Colonic mucosa (tissue), 4 donors: ENCODE results near the gene GRIN1. TPM values are rescaled to one million over a fixed set of nuclear protein-coding genes. Genes with fewer than 3 reads are reported as not detected.

Experiments used
- DNase-seq: peaks from one replicate; pipeline ENCODE4 v3.0.0-alpha.2; 2020
- H3K27ac ChIP-seq: fragments of 200-600 bp; one replicate; pipeline ENCODE4 v1.8.0; 2021
- H3K27me3 ChIP-seq: fragments of 200-600 bp; one replicate; pipeline ENCODE4 v1.8.0; 2021
- H3K36me3 ChIP-seq: fragments of 200-600 bp; one replicate; pipeline ENCODE4 v1.8.0; 2021
- H3K4me1 ChIP-seq: fragments of 200-600 bp; one replicate; pipeline ENCODE4 v1.8.0; 2021; ENCODE audit warnings: mild to moderate bottlenecking
- H3K4me3 ChIP-seq: fragments of 200-600 bp; one replicate; pipeline ENCODE4 v1.8.0; 2021
- H3K9ac ChIP-seq, 2 donors: one replicate each; pipeline ENCODE4 v1.7.0; 2013; ENCODE audit warnings: control low read depth in 2 of 2, low read depth in 2 of 2, low read length in 2 of 2
- H3K9me3 ChIP-seq: fragments of 200-600 bp; one replicate; pipeline ENCODE4 v1.8.0; 2021
- CTCF ChIP-seq: fragments of 200-600 bp; IDR thresholded peaks from one replicate; pipeline ENCODE4 v1.8.0; 2022; ENCODE audit warnings: antibody characterized with exemption, mild to moderate bottlenecking
- intact Hi-C: fragments of 100-400 bp; cut with DNase I; formaldehyde crosslinking; loops from one replicate; pipeline ENCODE4 v1.14.1; 2022
- microRNA-seq: library from miRNA; unstranded; fragments of <30 nt; microRNA quantifications from one replicate; pipeline ENCODE4, GENCODE V29; 2019
- total RNA-seq, 2 donors: library from RNA; stranded (reverse); fragmentation: NEBNext Ultra II Directional in 1 of 2; extraction: Animal tissue kit (Norgen Biotek cat#: 25700) in 1 of 2; gene quantifications; one replicate each; pipeline ENCODE4 v1.2.1, GENCODE V29; 2021
- donor health status: healthy.
- donor health status: DM: no; HTN: no; CAD: no.
- donor health status: DM: no; HTN: no; CAD: no.

The GRIN1 gene
- total RNA-seq, 2 donors from 2014 or later: 0.47 to 0.93 TPM

- intact Hi-C loops: no loop called here
- Histone ChIP-seq H3K4me1 (no peaks in the 10 kb centered on the region), H3K9me3 (no peaks in the 10 kb centered on the region), H3K4me3 (no peak overlapping the region), H3K36me3 (no peaks in the 10 kb centered on the region), H3K9ac (no peak overlapping the region), H3K27ac (no peak overlapping the region), H3K27me3 (no peaks in the 10 kb centered on the region)
- no peak for DNase-seq
- TF ChIP-seq CTCF: no peak
These were observed 76.4 kb downstream of the GRIN1 start for GRCh38 chr9:137215196-137215986.

- H3K27ac ChIP-seq: no peak overlapping the region
- H3K9ac ChIP-seq: peak overlapping the region in 1 of 2 donors; percentile 89
- H3K36me3 ChIP-seq: no peaks in the 10 kb centered on the region
- DNase-seq: no peak
- intact Hi-C loops: no loop called here
- H3K9me3 ChIP-seq: no peaks in the 10 kb centered on the region
- no peaks in the 10 kb centered on the region for H3K27me3 ChIP-seq
- H3K4me1 ChIP-seq: peaks cover under 1% of the 10 kb centered on the region
- H3K4me3 ChIP-seq: no peak overlapping the region
- no peak for TF ChIP-seq CTCF
These were observed 77.4 kb downstream of the GRIN1 start for GRCh38 chr9:137216188-137216965.

GRCh38 chr9:137217276-137218211, 78.6 kb downstream of the GRIN1 start:
- intact Hi-C loops: no loop called here
- H3K27ac ChIP-seq: peak overlapping the region; percentile 88
- H3K9me3 ChIP-seq: no peaks in the 10 kb centered on the region
- no peaks in the 10 kb centered on the region for H3K27me3 ChIP-seq
- no peak for TF ChIP-seq CTCF
- no peaks in the 10 kb centered on the region for H3K36me3 ChIP-seq
- peak overlapping the region; percentile 39 for H3K4me3 ChIP-seq
- DNase-seq: peak; percentile 94
- H3K4me1 ChIP-seq: peaks cover 3% of the 10 kb centered on the region
- H3K9ac ChIP-seq: peak overlapping the region; percentile 58 to 89

GRCh38 chr9:137218212-137218753, 79.3 kb downstream of the GRIN1 start:
- peak overlapping the region; percentile 58 to 89 for H3K9ac ChIP-seq
- peak overlapping the region; percentile 88 for H3K27ac ChIP-seq
- peak overlapping the region; percentile 39 for H3K4me3 ChIP-seq
- DNase-seq: no peak
- no peaks in the 10 kb centered on the region for H3K9me3 ChIP-seq
- intact Hi-C loops: no loop called here
- H3K36me3 ChIP-seq: no peaks in the 10 kb centered on the region
- H3K4me1 ChIP-seq: peaks cover 9% of the 10 kb centered on the region
- H3K27me3 ChIP-seq: no peaks in the 10 kb centered on the region
- TF ChIP-seq CTCF: no peak

Small RNA genes lying within 50 kb of the gene (microRNA-seq; reads per million reads assigned to microRNA genes)
- not detected for gene MIR3621

Other genes with a start within 250 kb of the GRIN1 start
- 100 to 1,000 TPM; 162 to 174 TPM for gene FBXW5, start 194.4 kb upstream of the GRIN1 start, total RNA-seq
- gene C8G, start 193.9 kb upstream of the GRIN1 start, total RNA-seq: 10 to 100 TPM in 1 of 2 donors, 1 to 10 TPM in 1; 5.3 to 11.9 TPM
- 1 to 10 TPM; 6.5 to 8.6 TPM for gene LCN12, start 186.9 kb upstream of the GRIN1 start, total RNA-seq
- gene PTGDS, start 161.7 kb upstream of the GRIN1 start, total RNA-seq: 10 to 100 TPM; 15.9 to 26.1 TPM
- not detected for gene LCNL1, start 156.2 kb upstream of the GRIN1 start, total RNA-seq
- gene PAXX, start 146.7 kb upstream of the GRIN1 start, total RNA-seq: 10 to 100 TPM; 29.9 to 81.0 TPM
- gene CLIC3, start 142.6 kb upstream of the GRIN1 start, total RNA-seq: 10 to 100 TPM in 1 of 2 donors, 1 to 10 TPM in 1; 3.6 to 15.4 TPM
- 10 to 100 TPM; 22.4 to 47.5 TPM for gene ABCA2, start 110.9 kb upstream of the GRIN1 start, total RNA-seq
- not detected for gene FUT7, start 107.1 kb upstream of the GRIN1 start, total RNA-seq
- gene NPDC1, start 93.0 kb upstream of the GRIN1 start, total RNA-seq: 100 to 1,000 TPM; 149 to 177 TPM
- gene ENTPD2, start 85.1 kb upstream of the GRIN1 start, total RNA-seq: 10 to 100 TPM; 20.5 to 22.1 TPM
- gene SAPCD2, start 68.6 kb upstream of the GRIN1 start, total RNA-seq: 10 to 100 TPM; 19.2 to 57.8 TPM
- gene UAP1L1, start 61.6 kb upstream of the GRIN1 start, total RNA-seq: 10 to 100 TPM in 1 of 2 donors, 1 to 10 TPM in 1; 9.0 to 13.0 TPM
- gene MAN1B1, start 52.2 kb upstream of the GRIN1 start, total RNA-seq: 10 to 100 TPM; 43.5 to 52.6 TPM
- gene DPP7, start 24.4 kb upstream of the GRIN1 start, total RNA-seq: 10 to 100 TPM; 46.2 to 52.5 TPM
- gene LRRC26, start 30.9 kb downstream of the GRIN1 start, total RNA-seq: 10 to 100 TPM; 64.6 to 95.8 TPM
- under 1 TPM in 1 of 2 donors, not detected in 1; 0.67 TPM for gene TMEM210, start 32.9 kb downstream of the GRIN1 start, total RNA-seq
- gene ANAPC2, start 49.4 kb downstream of the GRIN1 start, total RNA-seq: 10 to 100 TPM; 33.8 to 67.8 TPM
- 100 to 1,000 TPM in 1 of 2 donors, 10 to 100 TPM in 1; 60.0 to 100 TPM for gene SSNA1, start 49.5 kb downstream of the GRIN1 start, total RNA-seq
- 100 to 1,000 TPM in 1 of 2 donors, 10 to 100 TPM in 1; 83.1 to 124 TPM for gene TPRN, start 61.6 kb downstream of the GRIN1 start, total RNA-seq
- gene TMEM203, start 66.5 kb downstream of the GRIN1 start, total RNA-seq: 10 to 100 TPM; 35.7 to 43.5 TPM
- gene NDOR1, start 66.5 kb downstream of the GRIN1 start, total RNA-seq: 10 to 100 TPM; 11.7 to 36.9 TPM
- 1 to 10 TPM; 6.5 to 9.3 TPM for gene RNF208, start 83.1 kb downstream of the GRIN1 start, total RNA-seq
- gene CYSRT1, start 86.0 kb downstream of the GRIN1 start, total RNA-seq: under 1 TPM in 1 of 2 donors, not detected in 1; 0.64 TPM
- gene RNF224, start 88.3 kb downstream of the GRIN1 start, total RNA-seq: not detected
- gene SLC34A3, start 91.7 kb downstream of the GRIN1 start, total RNA-seq: not detected
- gene TUBB4B, start 102.1 kb downstream of the GRIN1 start, total RNA-seq: 100 to 1,000 TPM; 303 to 779 TPM
- not detected for gene STPG3, start 112.1 kb downstream of the GRIN1 start, total RNA-seq
- 10 to 100 TPM; 62.1 to 87.1 TPM for gene NELFB, start 116.2 kb downstream of the GRIN1 start, total RNA-seq
- 10 to 100 TPM; 57.1 to 63.9 TPM for gene TOR4A, start 138.6 kb downstream of the GRIN1 start, total RNA-seq
- gene NRARP, start 163.1 kb downstream of the GRIN1 start, total RNA-seq: 100 to 1,000 TPM; 120 to 178 TPM